ENCODE results near the gene SCAND1. TPM values are rescaled to one million over a fixed set of nuclear protein-coding genes. Genes with fewer than 3 reads are reported as not detected.

Gene SCAND1
- total and polyA plus RNA-seq, 9 of the 15 experiments (the other 6 are each of a cell fraction or from before 2014, with no cell fraction given) = 0.08 to 94.0 (median 5.8) TPM

DNA sequence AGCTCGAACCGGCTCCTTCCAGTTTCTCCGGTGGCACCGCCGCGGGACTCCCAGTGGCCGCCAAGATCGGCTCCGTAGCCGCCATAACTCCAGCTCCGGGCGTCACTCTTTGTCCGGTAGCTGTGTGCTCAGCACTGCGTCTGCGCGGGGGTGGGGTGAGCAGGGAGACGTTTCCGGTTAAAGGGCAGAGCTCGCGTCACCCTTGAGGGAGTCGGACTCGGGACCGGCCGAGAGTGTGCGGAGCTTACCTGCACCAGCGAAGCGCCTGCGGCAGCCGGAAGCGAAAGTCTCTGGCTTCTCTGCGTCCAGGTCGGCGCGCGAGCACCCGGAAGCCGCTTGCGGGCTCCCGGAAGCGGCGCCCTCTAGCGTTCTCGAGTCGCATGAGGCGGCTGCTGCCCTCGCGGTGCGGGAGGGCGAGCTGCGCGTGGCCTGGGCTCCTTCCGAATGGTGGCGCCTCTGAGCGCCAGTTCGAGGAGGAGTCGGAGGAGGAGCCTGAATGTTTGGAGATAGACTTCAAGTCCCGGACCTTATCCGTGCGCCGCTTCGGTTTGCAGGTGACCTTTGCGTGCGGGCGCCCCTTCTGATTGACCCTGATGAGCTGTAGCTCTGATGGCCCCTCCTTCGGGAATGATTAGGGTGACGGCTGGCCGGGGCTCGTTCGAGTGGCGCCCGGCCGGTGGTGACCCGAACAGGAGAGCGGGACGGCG lies at the start of gene SCAND1 (continued):
- TF ChIP-seq PHTF2 (CRISPR knock-in tag; IDR thresholded peaks at IDR 0.05) (no peak), CBX8 (IDR thresholded peaks at IDR 0.05; ENCODE audit: borderline replicate concordance, extremely low read depth, low read depth, low read length, poor library complexity, severe bottlenecking) (no peak), CTBP1 (IDR thresholded peaks at IDR 0.05; ENCODE audit: borderline replicate concordance) (peak; percentile 95), RBM34 (IDR thresholded peaks at IDR 0.05; ENCODE audit: borderline replicate concordance, insufficient read depth, low read length) (no peak), HMG20A (CRISPR knock-in tag; conservative IDR thresholded peaks at IDR 0.05) (no peak), SMAD1 (IDR thresholded peaks at IDR 0.05; ENCODE audit: low read depth, low read length, partially characterized antibody) (peak; percentile 47), HNRNPL (IDR thresholded peaks at IDR 0.05; ENCODE audit: low read depth, low read length) (peak; percentile 34; the same call in 1 of the 2 replicates), RB1 (IDR thresholded peaks at IDR 0.05; ENCODE audit: low read depth) (peak; percentile 96), ZNF717 (CRISPR knock-in tag; IDR thresholded peaks at IDR 0.05) (no peak), TFAM (CRISPR knock-in tag; conservative IDR thresholded peaks at IDR 0.05) (no peak), ZNF165 (CRISPR knock-in tag; IDR thresholded peaks at IDR 0.05; ENCODE audit: borderline replicate concordance) (no peak), NEUROD1 (IDR thresholded peaks at IDR 0.05; ENCODE audit: borderline replicate concordance, low read depth, low read length, partially characterized antibody) (peak; percentile 91), ZNF586 (CRISPR knock-in tag; conservative IDR thresholded peaks at IDR 0.05) (no peak), TCF7 (IDR thresholded peaks at IDR 0.05; ENCODE audit: borderline replicate concordance) (no peak), TCF7L2 (IDR thresholded peaks at IDR 0.05; ENCODE audit: low read depth, low read length) (no peak; the same call in 1 of the 2 replicates), ZNF124 (CRISPR knock-in tag; IDR thresholded peaks at IDR 0.05) (no peak; the same call in 1 of the 2 replicates), SMAD3 (CRISPR knock-in tag; conservative IDR thresholded peaks at IDR 0.05) (no peak), BMI1 (IDR thresholded peaks at IDR 0.05; ENCODE audit: low read length) (no peak), CAMTA2 (CRISPR knock-in tag; conservative IDR thresholded peaks at IDR 0.05) (no peak), NFRKB (IDR thresholded peaks at IDR 0.05; ENCODE audit: low read depth) (peak; percentile 70), ILF3 (IDR thresholded peaks at IDR 0.05; ENCODE audit: borderline replicate concordance) (peak; percentile 53; the same call in 1 of the 2 replicates), POLR3G (IDR thresholded peaks at IDR 0.05; ENCODE audit: extremely low read depth, insufficient read length, insufficient replicate concordance) (no peak)
- TF ChIP-seq, protein P1, sequence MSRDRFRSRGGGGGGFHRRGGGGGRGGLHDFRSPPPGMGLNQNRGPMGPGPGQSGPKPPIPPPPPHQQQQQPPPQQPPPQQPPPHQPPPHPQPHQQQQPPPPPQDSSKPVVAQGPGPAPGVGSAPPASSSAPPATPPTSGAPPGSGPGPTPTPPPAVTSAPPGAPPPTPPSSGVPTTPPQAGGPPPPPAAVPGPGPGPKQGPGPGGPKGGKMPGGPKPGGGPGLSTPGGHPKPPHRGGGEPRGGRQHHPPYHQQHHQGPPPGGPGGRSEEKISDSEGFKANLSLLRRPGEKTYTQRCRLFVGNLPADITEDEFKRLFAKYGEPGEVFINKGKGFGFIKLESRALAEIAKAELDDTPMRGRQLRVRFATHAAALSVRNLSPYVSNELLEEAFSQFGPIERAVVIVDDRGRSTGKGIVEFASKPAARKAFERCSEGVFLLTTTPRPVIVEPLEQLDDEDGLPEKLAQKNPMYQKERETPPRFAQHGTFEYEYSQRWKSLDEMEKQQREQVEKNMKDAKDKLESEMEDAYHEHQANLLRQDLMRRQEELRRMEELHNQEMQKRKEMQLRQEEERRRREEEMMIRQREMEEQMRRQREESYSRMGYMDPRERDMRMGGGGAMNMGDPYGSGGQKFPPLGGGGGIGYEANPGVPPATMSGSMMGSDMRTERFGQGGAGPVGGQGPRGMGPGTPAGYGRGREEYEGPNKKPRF (IDR thresholded peaks at IDR 0.05; ENCODE audit: low read depth, low read length) = no peak
- TF ChIP-seq, protein P2, sequence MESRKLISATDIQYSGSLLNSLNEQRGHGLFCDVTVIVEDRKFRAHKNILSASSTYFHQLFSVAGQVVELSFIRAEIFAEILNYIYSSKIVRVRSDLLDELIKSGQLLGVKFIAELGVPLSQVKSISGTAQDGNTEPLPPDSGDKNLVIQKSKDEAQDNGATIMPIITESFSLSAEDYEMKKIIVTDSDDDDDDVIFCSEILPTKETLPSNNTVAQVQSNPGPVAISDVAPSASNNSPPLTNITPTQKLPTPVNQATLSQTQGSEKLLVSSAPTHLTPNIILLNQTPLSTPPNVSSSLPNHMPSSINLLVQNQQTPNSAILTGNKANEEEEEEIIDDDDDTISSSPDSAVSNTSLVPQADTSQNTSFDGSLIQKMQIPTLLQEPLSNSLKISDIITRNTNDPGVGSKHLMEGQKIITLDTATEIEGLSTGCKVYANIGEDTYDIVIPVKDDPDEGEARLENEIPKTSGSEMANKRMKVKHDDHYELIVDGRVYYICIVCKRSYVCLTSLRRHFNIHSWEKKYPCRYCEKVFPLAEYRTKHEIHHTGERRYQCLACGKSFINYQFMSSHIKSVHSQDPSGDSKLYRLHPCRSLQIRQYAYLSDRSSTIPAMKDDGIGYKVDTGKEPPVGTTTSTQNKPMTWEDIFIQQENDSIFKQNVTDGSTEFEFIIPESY (CRISPR knock-in tag; IDR thresholded peaks at IDR 0.05) = peak; percentile 60; the same call in 1 of the 2 replicates

Measured in K562 (cell line).